Gastrocnemius medialis (tissue), 4 donors: ENCODE measurements around the gene HSD3B1.

ENCODE experiments used
- POLR2A ChIP-seq, 2 donors: fragments of 450-650 bp; IDR thresholded peaks; one replicate each; pipeline ENCODE4 v1.6.1; 2017; ENCODE audit warnings: antibody characterized with exemption in 2 of 2, mild to moderate bottlenecking in 2 of 2, moderate library complexity in 2 of 2
- TF ChIP-seq, protein P1 (sequence below), 5 experiments: fragments of 450-650 bp in 3 of 5; fragments of 200-600 bp in 2 of 5; sonication (generic) in 2 of 5; IDR thresholded peaks in 4 of 5; conservative IDR thresholded peaks in 1 of 5; 1 replicate in 4 of 5; 2 replicates in 1 of 5; pipeline ENCODE4 v1.5.1; 2016 to 2019; ENCODE audit warnings: antibody characterized with exemption in 5 of 5, mild to moderate bottlenecking in 3 of 5, moderate library complexity in 3 of 5

DNA sequence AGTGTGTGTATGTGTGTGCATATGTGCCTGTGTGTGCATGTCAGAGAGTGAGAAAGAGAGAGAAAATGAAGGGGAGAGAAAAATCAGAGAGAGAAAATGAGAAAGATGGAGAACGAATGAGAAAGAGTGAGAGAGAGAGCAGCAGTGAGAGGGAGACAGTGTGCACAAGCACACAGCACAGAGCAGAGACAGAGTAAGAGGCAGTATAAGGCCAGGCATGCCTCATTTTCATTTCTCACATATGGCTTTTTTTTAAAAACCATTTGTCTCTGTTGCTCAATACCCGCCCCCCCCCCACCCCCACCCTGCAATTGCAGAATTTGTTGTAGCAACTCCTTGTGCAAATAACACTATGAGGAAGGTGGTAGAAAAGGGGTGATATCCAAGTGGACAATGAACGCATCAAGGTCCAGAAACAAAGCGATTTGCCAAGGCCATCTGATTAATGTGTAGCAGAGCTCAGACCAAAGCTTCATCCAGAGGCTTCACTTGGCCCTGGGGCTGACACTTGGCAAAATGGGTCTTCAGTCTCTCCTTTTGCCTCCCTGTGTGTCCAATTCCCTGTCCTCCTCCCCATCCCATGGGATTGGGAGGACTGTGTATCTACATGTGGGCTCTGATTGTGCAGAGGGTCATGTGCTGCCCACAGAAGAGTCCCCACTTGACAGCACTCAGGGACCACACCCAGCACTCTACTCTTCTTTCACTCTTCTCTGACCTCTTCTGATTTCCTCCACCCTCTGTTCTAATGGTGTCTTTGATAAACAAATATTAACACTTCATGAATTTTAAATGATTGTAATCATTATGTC lies 38.9 kb upstream of the HSD3B1 start:
- no peak for TF ChIP-seq POLR2A (IDR thresholded peaks at IDR 0.05)
- TF ChIP-seq, protein P1, sequence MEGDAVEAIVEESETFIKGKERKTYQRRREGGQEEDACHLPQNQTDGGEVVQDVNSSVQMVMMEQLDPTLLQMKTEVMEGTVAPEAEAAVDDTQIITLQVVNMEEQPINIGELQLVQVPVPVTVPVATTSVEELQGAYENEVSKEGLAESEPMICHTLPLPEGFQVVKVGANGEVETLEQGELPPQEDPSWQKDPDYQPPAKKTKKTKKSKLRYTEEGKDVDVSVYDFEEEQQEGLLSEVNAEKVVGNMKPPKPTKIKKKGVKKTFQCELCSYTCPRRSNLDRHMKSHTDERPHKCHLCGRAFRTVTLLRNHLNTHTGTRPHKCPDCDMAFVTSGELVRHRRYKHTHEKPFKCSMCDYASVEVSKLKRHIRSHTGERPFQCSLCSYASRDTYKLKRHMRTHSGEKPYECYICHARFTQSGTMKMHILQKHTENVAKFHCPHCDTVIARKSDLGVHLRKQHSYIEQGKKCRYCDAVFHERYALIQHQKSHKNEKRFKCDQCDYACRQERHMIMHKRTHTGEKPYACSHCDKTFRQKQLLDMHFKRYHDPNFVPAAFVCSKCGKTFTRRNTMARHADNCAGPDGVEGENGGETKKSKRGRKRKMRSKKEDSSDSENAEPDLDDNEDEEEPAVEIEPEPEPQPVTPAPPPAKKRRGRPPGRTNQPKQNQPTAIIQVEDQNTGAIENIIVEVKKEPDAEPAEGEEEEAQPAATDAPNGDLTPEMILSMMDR (IDR thresholded peaks at IDR 0.05 in 4 of 5, conservative IDR thresholded peaks at IDR 0.05 in 1 of 5): no peak
